ENCODE results near the gene RELN.
"Not testable (repeated sequence)": the region's sequence is repeated elsewhere in the genome, so short reads cannot be mapped to it uniquely, and the experiment has no call there.

RELN gene

DNA sequence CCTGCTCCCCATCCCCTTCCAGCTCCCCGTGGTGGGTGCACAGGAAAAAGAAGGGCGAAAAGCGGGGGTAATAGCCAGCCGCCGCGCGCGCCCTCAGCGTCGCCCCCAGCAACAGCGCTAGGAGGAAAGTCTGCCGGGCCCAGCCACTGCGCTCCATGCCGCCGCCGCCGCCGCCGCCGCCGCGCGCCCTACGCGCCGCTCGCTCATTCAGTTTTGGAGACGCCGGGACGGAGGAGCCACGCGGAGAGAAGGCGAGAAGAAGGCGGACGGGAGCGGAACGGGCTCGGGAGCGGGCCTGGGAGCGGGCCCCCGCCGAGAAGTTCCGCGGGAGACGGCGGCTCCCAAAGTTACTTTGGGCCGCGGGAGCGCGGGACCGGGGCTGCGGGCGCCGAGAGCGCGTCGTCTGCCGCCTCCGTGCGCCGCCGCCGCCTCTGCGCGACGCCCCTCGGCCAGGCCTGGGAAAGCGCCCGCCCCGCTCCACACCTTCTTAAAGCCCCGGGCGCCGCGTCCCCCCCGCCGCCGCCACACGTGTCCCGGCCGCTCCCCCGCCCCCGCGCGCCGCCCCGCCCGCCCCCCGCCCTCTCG, at the start of gene RELN:
RELN (minus strand) TSS at position 459 of the 585 bp plus-strand sequence; CDS start at position 157, 302 bp downstream.
- no peak for DNase-seq

DNA sequence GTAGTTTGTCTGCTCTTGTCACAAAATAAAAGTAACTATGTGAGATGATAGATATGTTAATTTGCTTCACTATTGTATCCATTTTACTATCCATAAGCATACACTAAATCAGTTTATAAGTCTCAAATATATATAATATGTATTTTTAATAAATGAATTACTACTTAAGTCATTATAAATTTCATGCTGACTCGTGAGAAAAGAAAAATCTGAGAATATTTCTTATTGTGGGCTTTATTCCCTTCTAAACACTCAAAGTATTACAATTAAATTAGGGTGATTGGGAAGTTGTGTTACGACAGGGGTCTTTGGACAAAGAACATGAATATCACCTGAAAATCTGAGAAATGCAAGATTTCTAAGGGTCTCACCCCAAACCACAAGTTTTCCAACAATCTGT, 48.7 kb upstream of the RELN start:
- DNase-seq: no peak

DNA sequence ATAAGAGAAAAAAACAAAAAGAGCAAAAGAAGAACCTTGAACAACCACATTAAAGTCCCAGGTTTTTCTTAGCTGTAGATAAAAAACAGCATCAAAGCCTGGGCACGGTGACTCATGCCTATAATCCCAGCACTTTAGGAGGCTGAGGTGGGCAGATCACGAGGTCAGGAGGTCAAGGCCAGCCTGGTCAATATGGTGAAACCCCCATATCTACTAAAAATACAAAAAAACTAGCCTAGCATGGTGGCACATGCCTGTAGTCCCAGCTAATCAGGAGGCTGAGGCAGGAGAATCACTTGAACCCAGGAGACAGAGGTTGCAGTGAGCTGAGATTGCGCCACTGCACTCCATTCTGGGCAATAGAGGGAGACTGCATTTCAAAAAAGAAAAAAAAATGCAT, 47.4 kb upstream of the RELN start:
- not testable (repeated sequence) for DNase-seq

DNA sequence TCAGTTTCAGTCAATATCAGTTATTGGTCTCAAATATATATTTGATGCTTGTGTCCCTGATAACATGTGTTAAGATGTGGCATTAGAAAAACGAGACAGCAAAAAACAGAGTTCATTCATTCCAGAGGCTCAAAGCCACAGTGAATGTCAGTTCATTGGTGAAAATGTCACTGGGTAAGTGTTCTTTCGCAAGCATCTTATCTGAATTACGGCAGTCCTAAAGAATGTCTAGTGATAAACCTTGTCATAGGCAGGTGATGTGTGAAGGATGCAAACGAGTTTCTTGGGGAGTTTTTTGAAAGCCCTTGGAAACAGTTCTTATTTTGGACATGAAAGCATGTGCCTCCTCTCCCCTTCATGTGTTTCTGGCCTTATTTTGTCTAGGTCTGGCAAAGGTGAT, 45.9 kb upstream of the RELN start:
- DNase-seq: no peak

DNA sequence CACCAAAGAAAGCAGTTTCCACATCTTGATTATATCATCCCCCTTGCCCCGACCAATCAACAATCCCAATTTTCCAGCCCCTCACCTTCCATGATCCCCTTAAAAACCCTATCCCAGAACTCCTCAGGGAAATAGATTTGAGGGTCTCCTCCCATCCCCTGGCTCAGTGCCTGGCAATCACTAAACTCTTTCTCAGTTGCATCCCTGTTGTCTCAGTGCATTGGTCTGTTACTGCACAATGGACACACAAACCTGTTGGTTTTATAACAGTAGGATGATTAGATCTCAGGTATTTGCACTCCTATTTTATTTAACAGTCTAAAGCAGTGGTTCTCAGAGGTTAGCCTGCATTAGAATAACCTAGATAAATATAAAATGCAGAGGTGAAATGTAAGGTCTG, 45.2 kb upstream of the RELN start:
- DNase-seq: no peak

DNA sequence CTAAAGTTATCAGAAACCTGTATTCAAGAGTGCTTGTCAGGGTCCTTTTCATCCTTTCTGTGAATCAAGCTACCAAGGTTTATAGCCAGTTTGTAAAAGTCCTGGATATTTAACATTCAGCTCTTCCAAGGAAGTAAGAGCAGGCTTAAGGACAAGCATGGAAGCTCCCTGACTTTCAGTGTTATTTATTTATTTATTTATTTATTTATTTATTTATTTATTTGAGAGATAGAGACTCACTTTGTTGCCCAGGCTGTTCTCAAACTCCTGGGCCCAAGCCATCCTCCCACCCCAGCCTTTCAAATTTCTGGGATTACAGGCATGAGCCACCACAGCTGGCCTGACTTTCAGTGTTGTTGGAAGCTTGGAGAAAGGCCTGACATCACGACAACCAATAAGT, 44.4 kb upstream of the RELN start:
- no peak for DNase-seq

DNA sequence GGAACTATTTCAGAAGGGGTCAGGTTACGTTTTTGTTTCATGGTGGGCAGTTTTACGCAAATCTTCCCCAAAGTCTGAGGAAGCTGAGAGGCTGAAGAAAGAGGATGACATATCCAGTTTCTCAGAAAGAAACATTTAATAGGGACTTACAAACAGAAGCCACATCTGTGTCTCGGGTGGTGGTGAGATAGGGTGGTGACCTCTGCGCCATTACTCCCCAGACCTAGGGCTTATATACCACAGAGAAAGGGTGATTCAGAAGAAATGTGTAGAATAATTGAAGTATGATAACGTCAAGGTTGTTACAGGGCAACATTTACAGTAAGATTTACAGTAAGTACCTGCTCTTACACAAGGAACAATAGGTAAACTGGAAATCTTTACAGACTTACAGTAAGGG, 43.0 kb upstream of the RELN start:
- no peak for DNase-seq

DNA sequence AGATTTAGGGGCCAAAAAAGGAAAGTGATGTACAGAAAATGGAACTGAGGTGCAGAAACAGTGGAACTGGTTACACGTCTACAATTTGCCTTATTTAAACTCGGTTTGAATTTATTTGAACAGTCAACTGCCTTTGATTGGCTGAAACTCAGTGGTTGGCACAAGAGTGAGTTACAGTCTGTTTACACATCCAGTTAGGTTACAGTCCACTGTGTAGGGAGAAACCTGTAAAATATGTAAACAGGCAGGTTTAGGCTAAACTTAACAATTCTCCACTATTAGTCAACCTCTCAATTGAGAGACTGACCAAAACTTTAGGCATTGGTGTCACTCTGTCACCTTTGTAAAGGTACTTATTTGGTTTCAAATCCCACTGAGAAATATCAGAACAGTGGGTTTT, 40.3 kb upstream of the RELN start:
- DNase-seq: no peak

DNA sequence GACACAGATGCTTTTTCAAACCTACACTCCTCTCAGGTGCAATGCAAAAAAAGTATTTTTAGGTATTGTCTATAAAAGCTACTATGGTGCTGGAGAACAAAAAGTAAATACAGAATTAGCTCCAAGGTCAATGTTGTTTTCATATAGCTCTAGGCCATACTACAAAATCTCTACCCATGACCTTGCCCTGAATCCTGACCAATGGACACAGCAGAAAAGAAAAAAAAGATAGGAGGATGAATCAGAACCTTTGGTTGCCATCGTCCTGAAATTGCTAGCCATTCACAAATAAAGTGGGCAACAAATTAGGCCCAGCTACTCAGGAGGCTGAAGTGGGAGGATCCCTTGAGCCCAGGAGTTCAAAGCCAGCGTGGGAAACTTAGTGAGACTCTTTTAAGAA, 35.2 kb upstream of the RELN start:
- DNase-seq: no peak

DNA sequence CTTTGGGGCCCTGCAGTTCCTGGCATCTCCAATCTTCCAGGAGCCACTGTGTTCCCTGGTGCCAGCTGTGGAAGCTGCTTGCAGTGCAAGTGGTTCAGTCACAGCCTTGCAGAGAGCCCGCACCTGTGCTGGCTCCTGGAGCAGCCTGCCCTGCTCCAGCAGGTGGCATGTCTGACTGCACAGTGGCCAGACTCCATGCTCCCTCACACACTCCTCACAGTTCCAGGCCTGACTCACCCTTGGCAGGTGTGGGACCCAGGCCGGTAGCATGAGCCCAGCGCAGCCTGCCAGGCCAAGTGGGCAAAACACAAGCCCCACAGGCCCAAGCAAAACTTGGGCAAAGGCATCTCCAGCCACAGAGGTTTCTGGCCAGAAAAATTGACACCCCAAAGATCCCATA, 33.6 kb upstream of the RELN start:
- DNase-seq: no peak

DNA sequence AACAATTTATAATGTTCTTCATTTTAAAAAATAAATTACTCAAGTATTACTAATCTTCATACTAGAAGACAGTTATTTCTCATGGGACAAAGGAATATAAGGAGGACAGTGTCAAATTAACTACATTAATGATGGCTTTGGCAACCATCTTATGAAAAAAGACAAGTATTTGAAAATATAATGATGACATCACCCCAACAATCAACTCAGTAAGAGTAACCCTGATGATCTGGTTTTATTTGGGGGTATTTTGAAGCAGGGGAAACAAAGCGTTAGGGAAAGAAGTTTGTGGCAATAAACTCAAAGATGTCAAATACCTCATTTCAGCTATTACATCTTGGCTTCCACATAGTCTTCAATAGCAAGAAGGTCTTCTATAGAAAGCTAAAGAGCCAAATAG, 29.0 kb upstream of the RELN start:
- DNase-seq: no peak

DNA sequence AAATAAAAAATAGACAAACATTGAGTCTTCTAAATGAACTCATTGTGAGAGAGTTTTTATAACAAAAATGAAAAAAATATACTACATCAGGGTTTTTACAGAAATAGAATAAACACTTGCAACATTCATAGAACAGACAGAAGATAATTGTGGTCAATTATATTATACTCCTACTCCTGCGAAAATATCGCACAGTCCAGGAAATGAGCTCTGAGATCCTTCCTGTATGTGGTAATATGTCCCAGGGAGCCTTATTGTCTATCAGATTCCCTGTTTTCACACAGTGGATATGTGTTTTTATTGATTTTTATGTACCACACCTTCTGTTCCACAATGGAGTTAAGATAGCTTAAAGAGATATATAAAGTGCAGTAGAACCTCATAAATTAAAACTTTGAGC, 27.5 kb upstream of the RELN start:
- DNase-seq: no peak

DNA sequence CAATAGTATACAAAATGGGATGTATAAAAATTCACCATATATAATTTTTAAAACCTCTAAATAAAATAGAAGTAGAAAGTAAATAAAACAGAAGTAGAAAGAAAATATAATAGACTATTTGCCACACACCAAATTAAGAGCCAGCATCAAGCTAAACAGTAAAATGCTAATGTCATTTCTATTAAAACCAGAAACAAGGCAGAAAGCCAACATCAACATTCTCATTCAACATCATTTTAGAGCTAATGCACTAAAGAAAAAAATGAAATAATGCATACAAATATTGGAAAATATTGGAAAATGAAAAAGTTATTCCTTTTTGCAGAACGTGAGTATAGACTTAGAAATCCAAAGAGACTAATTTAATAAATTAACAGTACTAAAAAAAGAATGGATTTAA, 23.4 kb upstream of the RELN start:
- DNase-seq: no peak

DNA sequence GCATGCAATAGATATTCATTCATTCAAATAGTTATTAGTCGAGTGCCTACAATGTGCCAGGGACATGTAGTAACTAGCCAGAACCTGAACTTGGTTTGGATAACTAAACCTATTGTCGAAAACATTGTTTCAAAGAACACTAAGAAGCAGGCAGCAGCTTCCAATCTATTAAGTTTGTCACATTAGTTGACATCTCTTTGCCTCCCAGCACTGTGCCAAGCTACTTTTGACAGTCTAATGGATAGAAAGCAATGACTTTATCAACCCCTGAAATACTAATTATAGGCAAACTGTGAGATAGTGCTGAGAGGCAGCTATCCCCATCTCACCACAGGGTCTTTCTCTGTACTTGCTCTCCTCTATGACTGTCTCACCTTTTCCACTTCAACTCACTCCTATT, 22.4 kb upstream of the RELN start:
- no peak for DNase-seq

DNA sequence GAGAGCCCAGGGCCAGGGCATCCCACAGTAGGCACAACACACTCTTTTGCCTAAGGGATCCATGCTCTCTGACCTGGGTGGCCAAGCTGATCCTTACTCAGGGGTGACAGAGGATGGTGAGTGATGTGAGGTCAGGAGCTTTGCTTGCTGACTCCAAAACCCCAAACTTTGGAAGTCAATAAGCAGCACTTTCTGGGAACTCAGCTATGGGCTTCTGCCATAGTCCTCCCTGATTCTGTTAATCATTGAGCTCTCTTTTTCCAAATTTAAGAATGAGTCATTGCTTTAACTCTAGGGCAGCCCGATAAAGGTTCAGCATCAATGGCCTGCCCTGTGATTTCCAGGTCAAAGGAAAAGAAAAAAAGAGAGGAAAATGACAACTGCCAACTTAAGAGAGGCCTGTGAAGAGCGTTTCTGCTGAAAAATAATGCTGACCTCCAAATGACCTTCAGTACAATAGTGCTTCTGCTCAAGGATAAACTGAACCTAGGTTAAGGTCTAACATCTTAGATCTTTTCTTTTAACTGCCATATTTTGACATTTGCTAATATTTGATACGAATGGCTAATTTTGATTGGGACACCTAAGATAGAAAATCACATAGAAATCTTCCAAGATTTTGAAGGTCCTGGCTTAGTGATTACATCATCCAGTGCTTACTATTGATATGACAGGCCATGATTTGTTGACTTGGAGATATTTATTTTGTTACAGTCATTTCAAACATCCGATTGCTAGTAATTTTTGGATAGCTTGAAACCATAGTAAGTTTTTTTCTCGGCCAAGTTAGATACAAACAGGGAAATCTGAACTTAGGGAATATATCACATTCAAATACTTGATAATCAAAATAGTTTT, 20.8 kb upstream of the RELN start:
- no peak for DNase-seq

DNA sequence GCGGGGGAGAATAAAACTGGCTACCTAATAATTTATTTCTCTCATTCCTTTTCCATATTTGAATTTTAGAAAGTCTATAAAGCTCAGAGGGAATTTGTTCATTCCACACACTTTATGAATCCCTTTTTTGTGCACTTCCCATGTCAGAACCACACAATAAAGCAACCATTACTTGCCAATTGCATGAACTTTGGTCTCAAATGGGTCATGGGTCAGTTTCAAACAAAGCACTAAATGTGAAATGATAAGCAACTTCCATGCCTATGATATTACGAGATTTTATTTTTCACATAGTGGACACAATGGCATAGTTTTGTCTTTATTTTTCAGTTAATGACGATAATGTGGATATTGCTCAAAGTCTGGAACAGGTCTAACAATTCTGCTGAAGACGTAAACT, 18.6 kb upstream of the RELN start:
- DNase-seq: no peak

DNA sequence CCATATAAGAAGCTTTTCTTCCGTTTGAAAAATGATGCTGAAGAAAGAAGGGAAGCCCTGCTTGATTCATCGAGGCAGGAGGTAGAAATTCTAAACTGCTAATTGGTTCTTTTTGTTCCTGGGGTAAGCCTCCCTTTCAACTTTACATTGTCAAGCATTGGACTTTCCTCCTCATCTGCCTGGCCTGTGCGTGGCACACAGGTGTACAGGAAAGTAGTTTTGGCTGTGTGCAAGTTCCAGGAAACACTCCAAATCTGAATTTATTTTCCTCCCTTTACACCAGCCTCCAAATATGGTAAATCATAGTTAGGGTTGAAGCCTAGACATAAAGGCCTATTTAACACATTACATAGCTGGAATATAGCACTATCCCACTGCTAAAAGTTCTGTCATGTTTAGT, 18.2 kb upstream of the RELN start:
- DNase-seq: no peak

DNA sequence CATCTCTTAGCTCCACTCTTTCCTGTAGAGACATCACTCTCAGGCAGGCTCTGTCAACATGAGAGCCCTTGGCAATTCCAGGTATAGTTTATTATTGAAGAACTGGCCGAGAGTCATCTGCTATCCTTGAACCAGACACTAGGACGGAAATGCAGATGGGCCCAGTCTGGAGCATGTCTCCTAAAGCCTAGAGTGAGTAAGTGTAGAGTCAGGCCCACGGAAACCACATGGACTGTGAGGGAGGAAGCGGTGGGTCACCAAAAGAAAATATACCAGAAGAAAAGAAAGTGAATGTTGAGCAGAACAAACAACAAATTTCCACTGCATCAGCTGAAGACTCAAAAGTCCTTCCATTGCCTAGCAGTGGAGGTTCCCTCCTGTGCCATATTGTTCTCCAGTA, 15.7 kb upstream of the RELN start:
- no peak for DNase-seq

DNA sequence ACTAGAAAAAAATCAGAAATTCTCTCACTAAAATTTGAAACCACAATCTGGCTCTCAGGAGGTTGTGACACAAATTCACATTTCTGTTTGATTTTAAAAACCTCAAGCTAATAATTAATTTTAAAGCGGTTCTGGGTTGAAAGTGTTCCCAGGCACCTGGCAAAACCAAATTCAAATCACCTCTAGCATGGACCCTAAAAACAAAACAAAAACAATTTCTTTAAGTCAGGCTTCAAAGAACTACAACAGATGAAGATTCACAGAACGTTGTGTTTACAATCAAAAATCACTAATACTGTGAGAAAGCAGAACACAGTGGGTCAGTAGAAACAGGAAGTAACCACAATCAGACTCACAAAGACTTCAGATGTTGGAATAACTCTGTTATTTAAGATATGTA, 7.2 kb upstream of the RELN start:
- no peak for DNase-seq

DNA sequence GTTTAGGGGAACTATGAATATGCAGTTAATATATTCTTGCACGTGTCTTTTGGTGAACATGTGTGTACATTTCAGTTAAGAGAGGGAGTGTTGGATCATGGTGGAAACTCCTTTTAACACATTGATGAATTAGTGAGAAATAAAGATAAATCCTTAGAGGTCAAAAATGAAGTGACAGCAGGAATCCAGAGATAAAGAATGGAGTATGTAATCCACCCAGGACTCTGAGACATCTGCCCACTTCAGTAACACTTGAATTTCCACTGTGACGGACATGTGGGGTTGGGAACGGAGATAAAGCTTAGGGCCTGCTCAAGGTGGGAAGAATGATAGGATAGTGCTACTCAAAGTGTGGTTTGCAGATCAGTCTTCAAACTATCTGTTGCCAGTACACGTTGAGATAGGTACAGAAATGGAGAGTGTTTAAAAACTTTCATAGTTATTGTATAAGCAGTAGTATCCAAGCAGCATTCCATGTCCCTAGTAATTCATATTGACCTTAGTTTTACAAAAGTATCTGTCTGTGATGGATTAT, 6.6 kb upstream of the RELN start:
- no peak for DNase-seq

DNA sequence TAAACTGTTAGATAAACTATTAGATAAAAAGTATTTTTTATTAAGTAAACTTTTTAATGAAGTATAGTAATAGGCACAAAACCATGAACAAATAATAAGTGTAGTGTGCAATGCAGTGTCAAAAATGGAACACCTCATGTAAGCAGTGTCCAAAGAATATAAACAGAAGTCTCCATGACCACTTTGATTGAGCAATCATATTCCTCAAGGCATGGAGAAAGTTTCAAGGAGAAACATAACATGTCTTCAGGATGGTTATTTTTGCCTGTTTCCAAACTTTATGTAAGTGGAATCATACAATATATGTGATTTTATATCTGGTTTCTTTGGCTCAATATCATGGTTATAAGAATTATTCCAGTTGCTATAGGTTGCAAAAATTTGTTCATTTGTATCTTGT, 6.1 kb upstream of the RELN start:
- no peak for DNase-seq

DNA sequence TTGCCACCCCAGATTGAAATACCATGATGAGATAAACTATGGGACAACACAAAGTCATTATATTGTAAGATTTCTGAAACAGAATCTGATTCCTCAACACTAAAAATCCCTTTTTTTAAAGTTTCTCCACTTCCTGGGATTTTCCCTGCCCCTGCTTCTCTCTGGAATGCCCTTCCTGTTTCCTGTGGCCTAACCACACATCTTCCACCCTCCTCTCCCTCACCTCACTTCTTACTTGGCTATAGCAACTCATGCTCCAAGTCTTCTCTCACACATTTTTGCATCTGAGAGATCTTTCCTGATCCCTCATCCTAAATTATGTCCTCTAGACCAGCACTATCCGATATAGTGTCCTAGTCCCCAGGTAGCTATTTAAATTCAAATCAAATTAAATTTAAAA, 4.1 kb upstream of the RELN start:
- no peak for DNase-seq

DNA sequence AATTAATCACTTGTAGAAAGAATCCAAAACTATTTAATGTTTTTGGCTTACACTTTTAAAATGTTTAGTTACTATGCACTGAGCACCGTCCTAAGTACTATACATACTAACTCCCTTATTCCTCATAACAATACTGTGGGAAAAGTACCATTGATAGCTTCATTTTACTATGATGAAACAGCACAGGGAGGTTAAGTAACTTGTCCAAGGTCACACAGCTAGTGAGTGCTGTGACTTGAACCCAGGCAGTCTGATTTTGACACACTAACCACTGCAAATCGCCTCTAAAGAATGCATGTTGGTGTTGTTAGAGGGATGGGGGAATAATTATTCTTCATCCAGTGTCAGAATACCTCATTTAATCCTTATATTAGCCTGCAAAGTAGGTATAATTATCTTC, 1.9 kb upstream of the RELN start:
- no peak for DNase-seq

DNA sequence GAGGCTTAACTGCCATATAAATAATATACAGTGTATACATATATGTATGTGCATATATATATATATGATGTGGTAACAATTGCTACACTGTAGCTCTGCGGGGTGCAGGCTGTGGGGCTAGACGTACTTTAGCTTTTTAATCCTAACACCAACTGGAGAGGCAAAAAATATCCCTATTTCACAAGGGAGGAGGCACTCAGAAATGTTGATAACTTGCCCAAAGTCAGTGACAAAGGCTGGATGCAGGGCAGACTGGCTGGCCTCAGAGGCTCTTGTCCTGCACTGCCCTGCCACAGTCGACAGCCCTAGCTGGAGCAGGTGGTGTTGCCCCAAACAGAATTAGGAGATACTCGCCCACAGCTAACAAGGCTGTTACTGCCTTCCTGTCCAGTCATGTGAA, 1.5 kb upstream of the RELN start:
- DNase-seq: no peak

All from activated CD4-positive, alpha-beta T cell treated with anti-CD3 and anti-CD28 coated beads, Interleukin-2, amount 50 U/mL, for 1 hour (primary cell).